Skeletal muscle satellite cell (primary cell): ENCODE results near the gene KIF16B.
"Not testable (repeated sequence)": the region's sequence is repeated elsewhere in the genome, so short reads cannot be mapped to it uniquely, and the experiment has no call there.

ENCODE experiments used
- H3K27me3 ChIP-seq: 2 replicates; pipeline ENCODE4 v1.7.0; 2013; ENCODE audit warnings: low read length; ENCODE audit not compliant: control insufficient read depth, insufficient read depth
- H3K36me3 ChIP-seq: 2 replicates; pipeline ENCODE4 v1.7.0; 2013; ENCODE audit warnings: mild to moderate bottlenecking, control low read depth, low read length; ENCODE audit not compliant: insufficient read depth
- H3K4me1 ChIP-seq: 2 replicates; pipeline ENCODE4 v1.7.0; 2013; ENCODE audit warnings: low read length; ENCODE audit not compliant: control insufficient read depth, insufficient read depth
- H3K4me2 ChIP-seq: 2 replicates; pipeline ENCODE4 v1.7.0; 2013; ENCODE audit warnings: mild to moderate bottlenecking, low read length
- H3K4me3 ChIP-seq: 2 replicates; pipeline ENCODE4 v1.7.0; 2013; ENCODE audit warnings: low read length
- H3K9ac ChIP-seq: 2 replicates; pipeline ENCODE4 v1.7.0; 2013; ENCODE audit warnings: mild to moderate bottlenecking, low read depth, low read length, moderate library complexity
- H3K9me3 ChIP-seq: replicated peaks from 2 replicates; pipeline ENCODE4 v1.7.0; 2013; ENCODE audit warnings: mild to moderate bottlenecking, control low read depth, low read length

Gene KIF16B

DNA sequence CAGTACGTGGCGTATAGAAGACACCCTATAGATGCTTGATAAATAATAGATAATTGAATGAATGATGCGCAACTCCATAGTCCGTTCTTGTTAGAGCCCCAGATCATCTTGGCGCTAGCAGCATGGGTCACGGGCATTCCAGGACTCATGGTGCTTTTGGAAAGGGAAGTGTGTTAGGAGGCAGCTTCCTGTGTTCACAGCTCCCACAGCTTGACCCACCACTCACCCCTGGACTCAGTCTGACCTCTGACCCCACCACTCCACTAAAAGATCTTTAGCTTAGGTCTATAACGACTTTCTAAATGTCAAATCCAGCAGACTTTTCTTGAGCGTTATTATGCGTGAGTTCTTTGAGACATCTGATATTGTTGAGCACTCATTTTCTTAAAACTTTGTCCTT, 35.8 kb upstream of the KIF16B start:
- Histone ChIP-seq H3K4me1 (no peaks in the 10 kb centered on the region), H3K4me2 (no peak overlapping the region), H3K36me3 (no peaks in the 10 kb centered on the region), H3K4me3 (no peak overlapping the region), H3K9ac (no peak overlapping the region), H3K27me3 (peaks cover 12% of the 10 kb centered on the region), H3K9me3 (no peaks in the 10 kb centered on the region)

- no peak overlapping the region for H3K4me3 ChIP-seq
- no peak overlapping the region for H3K9ac ChIP-seq
- H3K27me3 ChIP-seq = peaks cover 12% of the 10 kb centered on the region
- no peaks in the 10 kb centered on the region for H3K36me3 ChIP-seq
- no peaks in the 10 kb centered on the region for H3K9me3 ChIP-seq
- no peaks in the 10 kb centered on the region for H3K4me1 ChIP-seq
- H3K4me2 ChIP-seq = no peak overlapping the region
Measured at GRCh38 chr20:16608277-16608650, 35.0 kb upstream of the KIF16B start.

GRCh38 chr20:16607364-16608276, 34.4 kb upstream of the KIF16B start:
- Histone ChIP-seq H3K4me3 (no peak overlapping the region), H3K4me2 (no peak overlapping the region), H3K36me3 (no peaks in the 10 kb centered on the region)

DNA sequence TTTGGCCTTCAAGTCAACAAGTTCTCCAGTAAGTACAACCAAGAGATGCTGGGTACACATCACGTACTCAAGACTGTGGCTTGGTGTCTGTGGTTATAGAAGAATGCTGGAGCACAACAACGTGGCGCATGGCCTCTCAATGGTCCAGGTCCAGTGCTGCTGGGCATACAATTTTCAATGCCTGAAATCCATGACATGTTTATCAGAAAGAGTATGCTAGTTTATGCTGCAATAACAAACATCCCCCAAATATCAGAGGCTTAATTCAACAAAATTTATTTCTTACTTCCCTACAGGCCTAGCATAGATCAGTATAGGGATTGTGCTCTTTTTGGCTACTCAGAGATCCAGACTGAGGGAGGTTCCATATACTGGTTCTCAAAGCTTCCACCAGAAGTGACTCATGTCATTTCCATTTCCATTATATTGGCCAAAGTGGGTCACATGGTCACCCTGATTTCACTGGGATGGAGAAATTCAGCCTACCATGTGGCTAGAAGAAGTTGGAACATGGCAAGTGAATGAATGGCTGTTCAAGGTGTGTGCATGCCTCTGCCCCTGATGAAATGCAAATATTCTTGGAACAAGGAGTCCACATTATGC, 33.3 kb upstream of the KIF16B start:
- Histone ChIP-seq H3K27me3 (peaks cover 14% of the 10 kb centered on the region), H3K9ac (no peak overlapping the region), H3K4me1 (no peaks in the 10 kb centered on the region), H3K36me3 (no peaks in the 10 kb centered on the region), H3K4me3 (no peak overlapping the region), H3K4me2 (no peak overlapping the region), H3K9me3 (no peaks in the 10 kb centered on the region)

More at GRCh38 chr20:16607364-16608276, 34.4 kb upstream of the KIF16B start:
- Histone ChIP-seq H3K9me3 (no peaks in the 10 kb centered on the region), H3K9ac (no peak overlapping the region), H3K4me1 (no peaks in the 10 kb centered on the region), H3K27me3 (peaks cover 12% of the 10 kb centered on the region)

DNA sequence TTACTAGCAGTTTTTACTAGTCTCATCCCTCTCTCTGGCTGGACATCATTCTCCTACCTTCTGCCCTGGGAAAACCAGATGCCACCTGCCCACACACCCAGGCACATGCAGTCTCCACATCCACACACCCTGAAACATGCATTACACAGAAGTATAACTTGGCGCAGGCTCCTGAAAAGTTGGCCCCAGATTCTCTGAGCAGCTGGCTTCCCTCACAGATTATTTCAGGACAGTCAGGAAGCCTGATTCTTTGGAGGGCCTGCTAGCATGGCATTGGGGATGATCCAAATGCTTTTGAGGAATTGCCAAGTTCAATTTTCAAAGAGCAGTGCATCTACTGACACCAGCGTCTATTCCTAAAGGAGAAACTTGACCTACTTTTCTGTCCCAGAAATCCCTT, 27.8 kb upstream of the KIF16B start:
- no peak overlapping the region for H3K4me2 ChIP-seq
- H3K9me3 ChIP-seq = no peaks in the 10 kb centered on the region
- no peak overlapping the region for H3K4me3 ChIP-seq
- H3K36me3 ChIP-seq = no peaks in the 10 kb centered on the region
- H3K9ac ChIP-seq = no peak overlapping the region
- no peaks in the 10 kb centered on the region for H3K4me1 ChIP-seq
- peaks cover 21% of the 10 kb centered on the region for H3K27me3 ChIP-seq

GRCh38 chr20:16599257-16599656, 26.0 kb upstream of the KIF16B start:
- no peak overlapping the region for H3K4me2 ChIP-seq
- no peak overlapping the region for H3K4me3 ChIP-seq
- no peaks in the 10 kb centered on the region for H3K36me3 ChIP-seq
- H3K27me3 ChIP-seq = peaks cover 15% of the 10 kb centered on the region
- no peaks in the 10 kb centered on the region for H3K4me1 ChIP-seq
- no peaks in the 10 kb centered on the region for H3K9me3 ChIP-seq
- H3K9ac ChIP-seq = no peak overlapping the region

DNA sequence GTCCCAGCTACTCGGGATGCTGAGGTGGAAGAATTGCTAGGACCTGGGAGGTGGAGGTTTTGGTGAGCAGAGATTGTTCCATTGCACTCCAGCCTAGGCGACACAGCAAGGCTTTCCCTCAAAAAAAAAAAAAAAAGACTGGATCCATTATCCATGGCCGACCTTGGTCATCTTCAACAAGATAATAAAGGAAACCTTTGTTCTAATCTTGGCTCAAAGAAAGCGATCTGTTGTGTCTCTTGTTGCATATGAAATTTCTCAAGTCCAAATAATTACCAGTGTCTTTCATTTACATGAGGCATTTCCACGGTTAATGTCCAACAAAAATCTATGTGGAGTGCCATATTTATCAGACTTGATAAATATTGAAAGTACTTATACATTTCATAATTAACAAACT, 23.7 kb upstream of the KIF16B start:
- no peaks in the 10 kb centered on the region for H3K36me3 ChIP-seq
- no peak overlapping the region for H3K9ac ChIP-seq
- H3K4me3 ChIP-seq = no peak overlapping the region
- H3K4me2 ChIP-seq = no peak overlapping the region
- peaks cover 19% of the 10 kb centered on the region for H3K27me3 ChIP-seq
- no peaks in the 10 kb centered on the region for H3K4me1 ChIP-seq
- no peaks in the 10 kb centered on the region for H3K9me3 ChIP-seq

GRCh38 chr20:16596404-16596803, 23.2 kb upstream of the KIF16B start:
- H3K4me3 ChIP-seq, H3K4me1 ChIP-seq, H3K4me2 ChIP-seq, H3K9me3 ChIP-seq, H3K36me3 ChIP-seq, H3K9ac ChIP-seq: not testable (repeated sequence)
- peaks cover 13% of the 10 kb centered on the region for H3K27me3 ChIP-seq

DNA sequence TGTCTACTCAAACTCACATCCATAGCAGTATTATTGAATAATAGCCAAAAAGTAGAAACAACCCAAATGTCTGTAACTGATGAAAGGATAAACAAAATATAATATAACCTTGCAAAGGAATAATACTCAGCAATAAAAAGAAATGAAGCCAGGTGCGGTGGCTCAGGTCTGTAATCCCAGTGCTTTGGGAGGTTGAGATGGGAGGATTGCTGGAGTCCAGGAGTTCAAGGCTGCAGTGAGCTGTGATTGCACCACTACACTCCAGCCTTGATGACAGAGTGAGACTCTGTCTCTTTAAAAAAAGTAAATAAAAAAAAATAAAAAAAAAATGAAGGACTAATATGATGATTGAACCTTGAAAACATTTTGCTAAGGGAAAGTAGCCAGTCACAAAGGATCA, 22.1 kb upstream of the KIF16B start:
- Histone ChIP-seq H3K27me3 (peaks cover 16% of the 10 kb centered on the region), H3K9me3 (no peaks in the 10 kb centered on the region), H3K9ac (no peak overlapping the region), H3K4me2 (no peak overlapping the region), H3K4me1 (no peaks in the 10 kb centered on the region), H3K36me3 (no peaks in the 10 kb centered on the region), H3K4me3 (no peak overlapping the region)

DNA sequence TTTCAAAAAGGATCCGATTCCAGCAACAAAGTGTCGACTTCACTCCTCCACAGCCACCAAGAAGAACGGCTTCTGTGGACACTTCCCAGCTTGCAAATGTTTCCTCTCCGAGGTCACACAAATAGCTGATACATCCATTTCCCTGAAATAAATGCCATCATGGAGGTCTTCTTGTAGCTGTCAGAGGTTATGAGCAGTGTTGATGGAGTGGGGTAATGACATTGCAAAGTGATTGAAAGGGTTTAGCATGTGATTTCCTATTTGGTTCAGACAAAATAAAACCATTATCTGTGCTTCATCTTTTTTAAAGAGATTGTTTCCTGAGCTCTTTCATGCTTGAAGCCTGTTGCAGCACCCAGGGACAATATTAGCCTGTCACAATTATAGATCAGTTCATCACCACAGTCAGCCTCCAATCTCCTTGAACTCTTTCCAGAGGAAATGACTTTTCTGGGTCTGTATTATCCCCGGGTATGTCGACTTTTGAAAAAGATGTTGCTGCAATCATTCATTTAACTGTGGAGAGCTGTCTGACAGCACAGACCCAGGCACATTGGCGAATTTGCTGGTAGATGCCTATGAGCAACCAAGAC, 16.9 kb upstream of the KIF16B start:
- H3K4me1 ChIP-seq = no peaks in the 10 kb centered on the region
- no peaks in the 10 kb centered on the region for H3K9me3 ChIP-seq
- H3K27me3 ChIP-seq = peaks cover 7% of the 10 kb centered on the region
- H3K4me2 ChIP-seq = no peak overlapping the region
- no peak overlapping the region for H3K4me3 ChIP-seq
- H3K36me3 ChIP-seq = no peaks in the 10 kb centered on the region
- H3K9ac ChIP-seq = no peak overlapping the region

DNA sequence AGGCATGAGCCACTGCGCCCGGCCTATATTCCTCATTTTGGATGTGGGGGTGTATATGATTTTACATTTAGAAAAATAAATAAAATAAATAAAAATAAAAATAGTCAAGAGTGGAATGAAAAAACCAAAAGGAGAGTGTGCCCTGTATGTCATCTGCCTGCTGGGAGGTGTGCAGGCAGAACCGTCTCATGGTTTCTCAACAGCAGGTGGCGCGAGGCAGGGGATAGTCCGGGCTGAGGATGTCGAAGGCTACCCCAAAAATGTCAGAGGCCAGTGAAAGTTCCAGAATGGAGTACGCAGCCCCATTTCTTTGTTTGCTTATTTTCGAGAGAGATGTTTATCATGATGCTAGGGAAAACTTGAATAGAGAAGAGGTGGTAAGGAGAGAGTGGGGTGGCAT, 16.4 kb upstream of the KIF16B start:
- no peak overlapping the region for H3K4me2 ChIP-seq
- H3K4me3 ChIP-seq = no peak overlapping the region
- no peaks in the 10 kb centered on the region for H3K36me3 ChIP-seq
- H3K9me3 ChIP-seq = no peaks in the 10 kb centered on the region
- no peaks in the 10 kb centered on the region for H3K4me1 ChIP-seq
- H3K27me3 ChIP-seq = peaks cover 7% of the 10 kb centered on the region
- no peak overlapping the region for H3K9ac ChIP-seq
